Stimulated activated naive CD8-positive, alpha-beta T cell treated with anti-CD3 and anti-CD28 coated beads, Interleukin-15, Interleukin-2, amounts not matched to agents 100 ng/mL and 50 ng/mL, for 24 hours (primary cell): Measurements from ENCODE around the gene GBF1.

Experiments used
- H3K27ac Mint-ChIP-seq: one replicate; pipeline ENCODE4 v1.8.0; 2021; ENCODE audit warnings: mild to moderate bottlenecking, mixed read lengths
- H3K27me3 Mint-ChIP-seq: one replicate; pipeline ENCODE4 v1.8.0; 2021; ENCODE audit warnings: mixed read lengths
- H3K36me3 Mint-ChIP-seq: one replicate; pipeline ENCODE4 v1.8.0; 2021; ENCODE audit warnings: low read depth, mixed read lengths
- H3K4me1 Mint-ChIP-seq: one replicate; pipeline ENCODE4 v1.8.0; 2021; ENCODE audit warnings: low read depth, mixed read lengths
- H3K4me3 Mint-ChIP-seq: one replicate; pipeline ENCODE4 v1.8.0; 2021; ENCODE audit warnings: mild to moderate bottlenecking, mixed read lengths
- H3K9me3 Mint-ChIP-seq: one replicate; pipeline ENCODE4 v1.8.0; 2021; ENCODE audit warnings: mixed read lengths

The GBF1 gene

DNA sequence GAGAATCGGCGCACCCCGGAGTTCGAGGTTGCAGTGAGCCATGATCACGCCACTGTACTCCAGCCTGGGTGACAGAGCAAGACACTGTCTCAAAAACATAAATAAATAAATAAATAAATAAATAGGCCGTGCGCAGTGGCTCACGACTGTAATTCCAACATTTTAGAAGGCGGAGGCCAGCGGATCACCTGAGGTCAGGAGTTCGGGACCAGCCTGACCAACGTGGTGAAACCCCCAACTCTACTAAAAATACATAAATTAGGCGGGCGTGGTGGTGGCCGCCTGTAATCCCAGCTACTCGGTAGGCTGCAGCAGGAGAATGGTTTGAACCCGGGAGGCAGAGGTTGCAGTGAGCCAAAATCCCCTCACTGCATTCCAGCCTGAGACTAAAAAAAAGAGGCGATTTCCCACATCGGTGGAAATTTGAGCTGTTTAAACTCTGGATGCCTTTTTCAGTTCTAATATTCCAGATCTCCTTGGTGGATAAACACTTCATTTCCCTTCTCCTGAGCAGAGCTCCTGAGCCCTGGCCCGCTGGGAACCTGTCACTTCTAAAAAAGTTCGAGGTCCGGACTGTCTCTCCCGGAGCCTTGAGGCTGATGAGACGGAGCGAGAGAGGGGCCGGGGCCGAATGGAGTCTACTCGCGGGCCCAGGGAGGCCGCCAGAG lies 148.2 kb downstream of the GBF1 start:
- Mint-ChIP-seq H3K4me1 (peaks cover 40% of the 10 kb centered on the region), H3K4me3 (peak overlapping the region; percentile 95), H3K27me3 (no peaks in the 10 kb centered on the region), H3K9me3 (no peaks in the 10 kb centered on the region), H3K27ac (peak overlapping the region; percentile 97), H3K36me3 (peaks cover 26% of the 10 kb centered on the region)

DNA sequence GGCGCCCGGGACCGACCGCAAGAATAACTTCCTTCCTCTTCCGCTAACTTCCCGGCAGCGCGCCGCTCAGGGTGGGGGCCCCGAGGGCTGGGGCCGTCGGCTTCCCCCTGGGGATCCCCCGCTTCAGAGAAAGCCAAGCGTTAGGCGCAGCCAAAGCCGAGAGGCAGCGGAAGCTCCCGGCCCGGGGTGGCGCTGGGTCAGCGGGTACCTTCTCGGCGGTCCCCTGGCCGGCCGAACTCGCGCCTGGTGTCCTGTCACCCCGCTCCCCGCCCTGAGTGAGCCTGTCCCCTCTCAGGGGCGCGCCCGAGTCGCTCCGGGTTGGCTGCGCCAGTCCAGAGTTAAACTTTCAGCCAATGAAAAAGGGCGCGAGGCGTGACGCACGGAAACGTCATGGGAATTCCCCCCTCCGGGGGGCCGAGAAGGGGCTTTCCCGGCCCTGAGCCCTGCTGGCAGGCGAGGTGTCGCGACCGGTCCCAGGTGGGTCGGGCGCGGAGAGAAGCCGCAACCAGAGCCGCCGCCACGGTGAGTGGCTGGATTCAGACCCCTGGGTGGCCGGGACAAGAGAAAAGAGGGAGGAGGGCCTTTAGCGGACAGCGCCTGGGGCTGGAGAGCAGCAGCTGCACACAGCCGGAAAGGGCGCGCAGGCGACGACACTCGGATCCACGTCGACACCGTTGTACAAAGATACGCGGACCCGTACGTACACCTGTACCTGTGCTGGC lies 148.9 kb downstream of the GBF1 start:
- no peaks in the 10 kb centered on the region for H3K27me3 Mint-ChIP-seq

DNA sequence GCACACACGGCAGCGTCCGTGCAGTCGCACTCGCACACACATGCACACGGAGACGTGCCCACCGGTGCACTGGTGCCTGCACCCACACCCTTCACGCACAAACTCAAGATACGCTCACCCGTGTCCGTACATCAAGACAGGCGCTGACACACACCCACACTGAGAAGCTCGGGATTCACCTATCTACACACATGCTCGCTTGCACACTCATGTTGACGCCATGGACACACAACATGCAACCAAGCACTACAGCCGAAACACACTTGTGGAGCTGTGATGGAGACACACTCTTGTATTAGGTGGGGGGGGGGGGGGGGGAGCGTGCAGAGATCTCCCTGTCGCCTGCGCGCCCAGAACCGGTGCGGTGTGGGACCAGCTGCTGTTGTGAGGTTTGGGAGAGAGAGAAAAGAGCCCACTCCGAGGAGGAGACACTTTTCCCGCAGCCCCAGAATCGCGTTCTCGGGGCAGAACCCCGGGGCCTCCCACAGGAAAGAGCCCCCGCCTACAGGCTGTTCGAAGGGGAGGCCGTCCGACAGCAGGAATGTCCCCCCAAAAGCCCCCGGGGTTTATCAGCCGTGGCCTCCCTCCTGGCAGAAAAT lies 149.6 kb downstream of the GBF1 start:
- Mint-ChIP-seq H3K27me3 (no peaks in the 10 kb centered on the region), H3K4me1 (peaks cover 50% of the 10 kb centered on the region), H3K27ac (peak overlapping the region; percentile 97), H3K9me3 (no peaks in the 10 kb centered on the region), H3K4me3 (peak overlapping the region; percentile 95), H3K36me3 (peaks cover 36% of the 10 kb centered on the region)

More for the DNA sequence above, 148.9 kb downstream of the GBF1 start:
- Mint-ChIP-seq H3K4me1 (peaks cover 44% of the 10 kb centered on the region), H3K36me3 (peaks cover 30% of the 10 kb centered on the region), H3K9me3 (no peaks in the 10 kb centered on the region), H3K4me3 (peak overlapping the region; percentile 95), H3K27ac (peak overlapping the region; percentile 97)

DNA sequence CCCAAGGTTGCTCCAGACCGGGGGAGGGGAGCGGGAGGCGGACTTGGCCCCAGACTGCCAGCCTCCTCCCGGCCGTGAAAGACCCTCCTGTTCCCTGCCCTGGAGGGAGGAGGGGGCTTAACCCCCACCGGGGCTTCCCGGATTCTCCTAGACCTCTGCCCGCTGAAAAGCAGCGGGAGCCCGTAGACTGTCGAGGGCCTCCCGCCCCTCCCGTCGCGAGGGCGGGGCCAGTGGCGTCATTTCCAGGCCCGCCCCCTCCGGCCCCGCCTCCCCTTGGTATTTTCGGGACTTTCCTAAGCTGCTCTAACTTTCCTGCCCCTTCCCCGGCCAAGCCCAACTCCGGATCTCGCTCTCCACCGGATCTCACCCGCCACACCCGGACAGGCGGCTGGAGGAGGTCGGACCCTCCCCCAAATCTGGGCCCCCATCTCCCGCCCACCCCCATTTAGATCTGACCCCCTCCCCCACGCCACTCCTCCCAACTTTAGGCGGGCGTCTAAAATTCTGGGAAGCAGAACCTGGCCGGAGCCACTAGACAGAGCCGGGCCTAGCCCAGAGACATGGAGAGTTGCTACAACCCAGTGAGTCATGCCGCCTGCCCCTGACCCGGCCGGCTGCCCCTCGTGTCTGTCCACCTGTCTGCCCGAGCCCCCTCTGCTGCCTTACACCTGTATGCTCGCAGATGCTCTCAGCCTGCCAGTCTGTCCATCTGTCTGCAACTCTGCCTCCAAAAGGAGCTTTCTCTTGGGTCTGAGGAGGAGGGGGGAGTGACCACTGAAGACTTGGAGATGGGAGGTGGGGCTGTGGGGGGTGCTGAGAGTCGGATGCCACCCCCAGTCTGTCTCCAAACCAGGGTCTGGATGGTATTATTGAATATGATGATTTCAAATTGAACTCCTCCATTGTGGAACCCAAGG lies 150.3 kb downstream of the GBF1 start, which contains the start of gene NFKB2:
Gene NFKB2 (plus strand): TSS at position 306 of the 917 bp plus-strand sequence. CDS start 255 bp downstream, at position 561.
- Mint-ChIP-seq H3K27ac (peak within 1 kb of the TSS; percentile 97), H3K9me3 (no peaks in the 10 kb centered on the region), H3K4me1 (peaks cover 56% of the 10 kb centered on the region)

DNA sequence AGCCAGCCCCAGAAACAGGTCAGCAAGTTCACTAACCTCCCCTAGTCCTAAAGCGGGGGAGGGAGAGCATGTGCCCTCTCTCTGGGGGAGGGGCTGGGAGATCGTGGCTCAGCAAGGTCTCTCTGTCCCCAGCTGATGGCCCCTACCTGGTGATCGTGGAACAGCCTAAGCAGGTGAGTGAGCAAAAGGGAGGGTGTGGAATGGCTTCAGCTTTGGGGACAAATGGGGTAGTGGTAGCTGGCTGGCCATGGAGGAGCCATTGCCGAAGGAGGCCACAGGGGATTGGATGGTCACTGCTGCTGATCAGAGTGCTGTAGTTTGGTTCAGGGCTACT lies 151.0 kb downstream of the GBF1 start:
- Mint-ChIP-seq H3K36me3 (peaks cover 46% of the 10 kb centered on the region), H3K4me1 (peaks cover 53% of the 10 kb centered on the region), H3K9me3 (no peaks in the 10 kb centered on the region), H3K27ac (peak overlapping the region; percentile 97), H3K27me3 (no peaks in the 10 kb centered on the region), H3K4me3 (peak overlapping the region; percentile 95)

More for the DNA sequence above, 150.3 kb downstream of the GBF1 start, which contains the start of gene NFKB2:
- peaks cover 43% of the 10 kb centered on the region for H3K36me3 Mint-ChIP-seq
- peak within 1 kb of the TSS; percentile 95 for H3K4me3 Mint-ChIP-seq
- H3K27me3 Mint-ChIP-seq: no peaks in the 10 kb centered on the region

DNA sequence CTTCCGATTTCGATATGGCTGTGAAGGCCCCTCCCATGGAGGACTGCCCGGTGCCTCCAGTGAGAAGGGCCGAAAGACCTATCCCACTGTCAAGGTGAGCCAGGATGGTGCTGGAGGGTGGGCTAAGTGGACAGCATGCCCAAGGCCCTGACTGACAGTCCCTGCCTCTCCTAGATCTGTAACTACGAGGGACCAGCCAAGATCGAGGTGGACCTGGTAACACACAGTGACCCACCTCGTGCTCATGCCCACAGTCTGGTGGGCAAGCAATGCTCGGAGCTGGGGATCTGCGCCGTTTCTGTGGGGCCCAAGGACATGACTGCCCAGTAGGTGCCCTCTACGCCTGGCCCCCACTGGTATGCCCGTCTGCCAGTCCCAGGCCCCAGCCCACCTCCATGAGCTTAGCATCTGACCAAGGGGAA lies 151.4 kb downstream of the GBF1 start:
- peaks cover 53% of the 10 kb centered on the region for H3K4me1 Mint-ChIP-seq
- H3K9me3 Mint-ChIP-seq: no peaks in the 10 kb centered on the region
- no peaks in the 10 kb centered on the region for H3K27me3 Mint-ChIP-seq
- peak overlapping the region; percentile 97 for H3K27ac Mint-ChIP-seq
- H3K36me3 Mint-ChIP-seq: peaks cover 50% of the 10 kb centered on the region
- peak overlapping the region; percentile 95 for H3K4me3 Mint-ChIP-seq

DNA sequence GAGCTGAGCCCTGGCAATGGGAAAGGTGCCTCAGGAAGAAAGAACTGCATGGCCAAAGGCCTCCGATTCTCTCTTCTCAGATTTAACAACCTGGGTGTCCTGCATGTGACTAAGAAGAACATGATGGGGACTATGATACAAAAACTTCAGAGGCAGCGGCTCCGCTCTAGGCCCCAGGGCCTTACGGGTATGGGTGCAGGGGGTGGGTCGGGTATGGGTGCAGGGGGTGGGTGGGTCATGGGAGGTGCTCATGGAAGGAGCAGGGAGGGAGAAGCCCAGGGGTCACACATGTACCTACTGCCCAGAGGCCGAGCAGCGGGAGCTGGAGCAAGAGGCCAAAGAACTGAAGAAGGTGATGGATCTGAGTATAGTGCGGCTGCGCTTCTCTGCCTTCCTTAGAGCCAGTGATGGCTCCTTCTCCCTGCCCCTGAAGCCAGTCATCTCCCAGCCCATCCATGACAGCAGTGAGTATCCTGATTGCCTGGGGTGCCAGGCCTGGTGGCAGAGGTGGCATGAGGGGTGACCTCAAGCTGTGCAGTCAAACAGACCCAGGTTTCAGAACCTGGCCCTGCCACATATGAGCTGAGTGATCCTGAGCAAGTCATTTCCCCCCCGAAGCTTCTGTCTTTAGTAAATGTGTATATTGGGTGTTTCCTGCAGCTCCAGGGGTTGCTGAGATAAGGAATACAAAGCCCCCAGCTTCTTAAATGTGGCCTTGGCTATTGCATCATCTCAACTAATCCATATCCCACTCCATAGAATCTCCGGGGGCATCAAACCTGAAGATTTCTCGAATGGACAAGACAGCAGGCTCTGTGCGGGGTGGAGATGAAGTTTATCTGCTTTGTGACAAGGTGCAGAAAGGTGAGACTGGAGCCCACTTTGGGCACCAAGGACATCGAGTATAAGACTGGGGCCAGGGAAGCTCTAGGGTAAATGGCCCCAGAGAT lies 152.2 kb downstream of the GBF1 start:
- Mint-ChIP-seq H3K27me3 (no peaks in the 10 kb centered on the region), H3K27ac (peak overlapping the region; percentile 97), H3K36me3 (peaks cover 55% of the 10 kb centered on the region), H3K4me1 (peaks cover 49% of the 10 kb centered on the region), H3K9me3 (no peaks in the 10 kb centered on the region), H3K4me3 (peak overlapping the region; percentile 95)

DNA sequence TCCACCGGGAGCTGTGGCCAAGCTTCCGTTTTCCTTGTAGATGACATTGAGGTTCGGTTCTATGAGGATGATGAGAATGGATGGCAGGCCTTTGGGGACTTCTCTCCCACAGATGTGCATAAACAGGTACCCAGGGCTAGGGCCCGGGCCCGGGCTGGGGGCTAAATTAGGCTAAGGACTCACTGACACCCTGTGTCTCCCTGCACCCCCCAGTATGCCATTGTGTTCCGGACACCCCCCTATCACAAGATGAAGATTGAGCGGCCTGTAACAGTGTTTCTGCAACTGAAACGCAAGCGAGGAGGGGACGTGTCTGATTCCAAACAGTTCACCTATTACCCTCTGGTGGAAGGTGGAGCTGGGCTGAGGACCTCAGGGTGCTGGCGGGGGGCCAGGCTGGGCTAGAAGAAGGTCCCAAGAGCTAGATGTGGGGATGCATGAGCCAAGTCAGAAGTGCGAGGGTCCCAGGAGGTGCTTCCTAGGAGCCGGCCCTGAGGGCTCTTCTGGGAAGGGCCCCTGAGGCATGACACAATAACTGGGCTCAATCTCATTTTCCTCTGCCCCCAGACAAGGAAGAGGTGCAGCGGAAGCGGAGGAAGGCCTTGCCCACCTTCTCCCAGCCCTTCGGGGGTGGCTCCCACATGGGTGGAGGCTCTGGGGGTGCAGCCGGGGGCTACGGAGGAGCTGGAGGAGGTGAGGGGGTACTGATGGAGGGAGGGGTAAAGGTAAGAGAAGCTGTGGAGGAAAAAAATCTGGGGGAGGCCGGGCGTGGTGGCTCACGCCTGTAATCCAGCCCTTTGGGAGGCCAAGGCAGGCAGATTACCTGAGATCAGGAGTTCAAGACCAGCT lies 153.1 kb downstream of the GBF1 start:
- Mint-ChIP-seq H3K9me3 (no peaks in the 10 kb centered on the region), H3K4me3 (peak overlapping the region; percentile 95), H3K36me3 (peaks cover 56% of the 10 kb centered on the region), H3K27me3 (no peaks in the 10 kb centered on the region), H3K27ac (peak overlapping the region; percentile 80), H3K4me1 (peaks cover 43% of the 10 kb centered on the region)

DNA sequence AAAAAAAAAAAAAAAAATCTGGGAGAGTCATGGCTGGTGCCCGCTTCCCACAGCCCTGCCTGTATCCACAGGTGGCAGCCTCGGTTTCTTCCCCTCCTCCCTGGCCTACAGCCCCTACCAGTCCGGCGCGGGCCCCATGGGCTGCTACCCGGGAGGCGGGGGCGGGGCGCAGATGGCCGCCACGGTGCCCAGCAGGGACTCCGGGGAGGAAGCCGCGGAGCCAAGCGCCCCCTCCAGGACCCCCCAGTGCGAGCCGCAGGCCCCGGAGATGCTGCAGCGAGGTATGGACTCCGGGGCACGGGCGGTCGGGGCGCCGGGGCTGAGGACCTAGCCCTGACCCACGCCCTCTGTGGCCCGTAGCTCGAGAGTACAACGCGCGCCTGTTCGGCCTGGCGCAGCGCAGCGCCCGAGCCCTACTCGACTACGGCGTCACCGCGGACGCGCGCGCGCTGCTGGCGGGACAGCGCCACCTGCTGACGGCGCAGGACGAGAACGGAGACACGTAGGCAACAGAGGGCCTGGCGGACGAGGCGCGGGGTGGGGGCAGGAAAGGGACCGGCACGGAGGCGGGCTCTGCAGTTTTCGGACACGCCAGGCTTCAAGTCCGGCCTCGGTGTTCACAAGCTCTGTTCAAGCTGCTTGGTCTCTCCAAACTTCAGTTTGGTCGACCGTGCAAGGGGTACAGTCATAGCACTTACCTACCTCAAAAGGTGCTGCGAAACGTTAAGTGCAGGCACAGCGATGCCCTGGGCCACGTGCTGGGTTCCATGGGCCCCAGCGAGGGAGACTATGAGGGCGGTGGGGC lies 154.1 kb downstream of the GBF1 start:
- H3K4me1 Mint-ChIP-seq: peaks cover 40% of the 10 kb centered on the region
- peak overlapping the region; percentile 80 for H3K27ac Mint-ChIP-seq
- no peaks in the 10 kb centered on the region for H3K9me3 Mint-ChIP-seq
- no peaks in the 10 kb centered on the region for H3K27me3 Mint-ChIP-seq
- H3K36me3 Mint-ChIP-seq: peaks cover 56% of the 10 kb centered on the region
- peak overlapping the region; percentile 95 for H3K4me3 Mint-ChIP-seq

DNA sequence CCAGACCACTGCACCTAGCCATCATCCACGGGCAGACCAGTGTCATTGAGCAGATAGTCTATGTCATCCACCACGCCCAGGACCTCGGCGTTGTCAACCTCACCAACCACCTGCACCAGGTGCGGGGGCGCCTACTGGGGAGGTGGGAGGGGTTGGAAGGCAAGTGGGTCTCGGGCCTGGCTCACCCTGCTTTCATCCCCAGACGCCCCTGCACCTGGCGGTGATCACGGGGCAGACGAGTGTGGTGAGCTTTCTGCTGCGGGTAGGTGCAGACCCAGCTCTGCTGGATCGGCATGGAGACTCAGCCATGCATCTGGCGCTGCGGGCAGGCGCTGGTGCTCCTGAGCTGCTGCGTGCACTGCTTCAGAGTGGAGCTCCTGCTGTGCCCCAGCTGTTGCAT lies 154.7 kb downstream of the GBF1 start:
- H3K27ac Mint-ChIP-seq: peak overlapping the region; percentile 80
- no peaks in the 10 kb centered on the region for H3K9me3 Mint-ChIP-seq
- H3K4me3 Mint-ChIP-seq: peak overlapping the region; percentile 95
- H3K36me3 Mint-ChIP-seq: peaks cover 56% of the 10 kb centered on the region
- H3K27me3 Mint-ChIP-seq: no peaks in the 10 kb centered on the region
- H3K4me1 Mint-ChIP-seq: peaks cover 40% of the 10 kb centered on the region

DNA sequence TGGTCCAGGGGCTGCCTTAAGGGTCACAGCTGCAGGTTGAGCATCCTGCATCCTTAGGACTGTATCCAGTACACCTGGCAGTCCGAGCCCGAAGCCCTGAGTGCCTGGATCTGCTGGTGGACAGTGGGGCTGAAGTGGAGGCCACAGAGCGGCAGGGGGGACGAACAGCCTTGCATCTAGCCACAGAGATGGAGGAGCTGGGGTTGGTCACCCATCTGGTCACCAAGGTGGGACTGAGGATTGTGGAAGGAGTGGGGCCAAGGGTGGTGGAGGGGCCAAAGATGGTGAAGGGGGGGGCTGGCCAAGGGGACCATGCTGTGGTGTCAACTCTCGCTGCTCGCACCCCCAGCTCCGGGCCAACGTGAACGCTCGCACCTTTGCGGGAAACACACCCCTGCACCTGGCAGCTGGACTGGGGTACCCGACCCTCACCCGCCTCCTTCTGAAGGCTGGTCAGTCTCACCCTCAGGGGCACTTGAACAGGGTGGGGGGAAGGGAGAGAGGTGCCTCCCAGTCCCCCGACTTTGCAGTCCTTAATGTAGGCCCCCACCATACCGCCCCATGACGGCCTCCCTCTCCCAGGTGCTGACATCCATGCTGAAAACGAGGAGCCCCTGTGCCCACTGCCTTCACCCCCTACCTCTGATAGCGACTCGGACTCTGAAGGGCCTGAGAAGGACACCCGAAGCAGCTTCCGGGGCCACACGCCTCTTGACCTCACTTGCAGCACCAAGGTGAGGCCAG lies 155.4 kb downstream of the GBF1 start:
- Mint-ChIP-seq H3K4me1 (peaks cover 40% of the 10 kb centered on the region), H3K27me3 (no peaks in the 10 kb centered on the region), H3K27ac (peak overlapping the region; percentile 40), H3K9me3 (no peaks in the 10 kb centered on the region), H3K4me3 (peak overlapping the region; percentile 95), H3K36me3 (peaks cover 55% of the 10 kb centered on the region)

DNA sequence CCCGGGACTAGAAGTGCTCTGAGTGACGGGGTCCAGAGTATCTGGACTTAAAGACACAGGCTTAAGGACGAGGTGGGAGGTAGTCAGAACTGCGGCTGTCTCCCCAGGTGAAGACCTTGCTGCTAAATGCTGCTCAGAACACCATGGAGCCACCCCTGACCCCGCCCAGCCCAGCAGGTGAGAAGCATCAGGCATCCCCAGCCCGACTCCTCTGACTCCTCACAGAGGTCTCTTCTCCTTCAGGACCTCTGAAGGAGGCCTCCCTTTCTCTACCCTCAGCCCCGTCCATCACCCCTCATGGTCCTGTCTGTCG lies 156.0 kb downstream of the GBF1 start:
- H3K36me3 Mint-ChIP-seq: peaks cover 50% of the 10 kb centered on the region
- H3K4me3 Mint-ChIP-seq: no peak overlapping the region
- no peaks in the 10 kb centered on the region for H3K27me3 Mint-ChIP-seq
- no peaks in the 10 kb centered on the region for H3K9me3 Mint-ChIP-seq
- no peak overlapping the region for H3K27ac Mint-ChIP-seq
- H3K4me1 Mint-ChIP-seq: peaks cover 36% of the 10 kb centered on the region
